Epithelial cell of proximal tubule (primary cell): ENCODE results near the gene DNAH12. TPM values are rescaled to one million over a fixed set of nuclear protein-coding genes. Genes with fewer than 3 reads are reported as not detected.

Experiments used
- DNase-seq: peaks from one replicate; pipeline ENCODE4 v3.0.0-alpha.2; 2011; ENCODE audit warnings: low read depth
- H3K4me3 ChIP-seq: 2 replicates; pipeline ENCODE4 v1.5.1; 2011; ENCODE audit warnings: low read depth, mild to moderate bottlenecking, low read length
- CTCF ChIP-seq: conservative IDR thresholded peaks from 2 replicates; pipeline ENCODE4 v1.5.1; 2012; ENCODE audit warnings: low read depth, mild to moderate bottlenecking, low read length
- total RNA-seq: library from RNA; depleted of rRNA; stranded (reverse); fragments of >200 nt; gene quantifications from 2 replicates; pipeline ENCODE4 v1.2.3, GENCODE V29; 2015

The DNAH12 gene
- total RNA-seq, 1 donor from 2014 or later, result not detected

- no peak overlapping the region for H3K4me3 ChIP-seq
- DNase-seq, result no peak
- TF ChIP-seq CTCF, result no peak
Observed at GRCh38 chr3:57420001-57420400, 124.1 kb downstream of the DNAH12 start.

- no peak for DNase-seq
- TF ChIP-seq CTCF, result no peak
- no peak overlapping the region for H3K4me3 ChIP-seq
Observed at GRCh38 chr3:57411715-57412114, 132.4 kb downstream of the DNAH12 start.

- DNase-seq, result no peak
- TF ChIP-seq CTCF, result no peak
- no peak overlapping the region for H3K4me3 ChIP-seq
Observed at GRCh38 chr3:57409471-57409870, 134.7 kb downstream of the DNAH12 start.

- TF ChIP-seq CTCF, result no peak
- H3K4me3 ChIP-seq, result no peak overlapping the region
- DNase-seq, result no peak
Observed at GRCh38 chr3:57402675-57403074, 141.5 kb downstream of the DNAH12 start.

GRCh38 chr3:57397175-57398026 is 146.7 kb downstream of the DNAH12 start:
- TF ChIP-seq CTCF, result peak; percentile 92
- peak; percentile 4 for DNase-seq
- no peak overlapping the region for H3K4me3 ChIP-seq

- no peak for TF ChIP-seq CTCF
- no peak for DNase-seq
- H3K4me3 ChIP-seq, result no peak overlapping the region
Observed at GRCh38 chr3:57393977-57394376, 150.2 kb downstream of the DNAH12 start.

GRCh38 chr3:57391767-57392166 is 152.4 kb downstream of the DNAH12 start:
- no peak for TF ChIP-seq CTCF
- DNase-seq, result no peak
- no peak overlapping the region for H3K4me3 ChIP-seq
